Hepatocyte (in vitro differentiated cells): ENCODE results near the gene CYBA. TPM values are rescaled to one million over a fixed set of nuclear protein-coding genes. Genes with fewer than 3 reads are reported as not detected.
A peak's percentile ranks its signal among the peaks of the same experiment; 100 is the strongest.

Source experiments
- DNase-seq: peaks from one replicate; pipeline ENCODE4 v3.0.0-alpha.2; 2016; ENCODE audit warnings: low spot score
- H2AFZ ChIP-seq: fragments of 200-600 bp; sonication (generic); 2 replicates; pipeline ENCODE4 v1.6.0; 2016; ENCODE audit warnings: antibody characterized with exemption, mild to moderate bottlenecking
- H3K27ac ChIP-seq: fragments of 200-600 bp; sonication (generic); 2 replicates; pipeline ENCODE4 v1.5.1; 2016; ENCODE audit warnings: mild to moderate bottlenecking
- H3K27me3 ChIP-seq: fragments of 200-600 bp; sonication (generic); 2 replicates; pipeline ENCODE4 v1.6.1; 2016
- H3K36me3 ChIP-seq: fragments of 200-600 bp; sonication (generic); replicated peaks from 2 replicates; pipeline ENCODE4 v1.5.1; 2016; ENCODE audit warnings: low read depth; ENCODE audit not compliant: insufficient read depth
- H3K4me1 ChIP-seq: fragments of 200-600 bp; sonication (generic); 2 replicates; pipeline ENCODE4 v1.5.1; 2016; ENCODE audit warnings: mild to moderate bottlenecking, moderate library complexity; ENCODE audit not compliant: insufficient read depth
- H3K4me2 ChIP-seq: fragments of 200-600 bp; sonication (generic); 2 replicates; pipeline ENCODE4 v1.6.0; 2016
- H3K4me3 ChIP-seq: fragments of 200-600 bp; sonication (generic); 2 replicates; pipeline ENCODE4 v1.5.1; 2016; ENCODE audit warnings: mild to moderate bottlenecking
- H3K79me2 ChIP-seq: fragments of 200-600 bp; sonication (generic); 2 replicates; pipeline ENCODE4 v1.6.0; 2017; ENCODE audit warnings: mild to moderate bottlenecking
- H3K9me2 ChIP-seq: fragments of 200-600 bp; sonication (generic); replicated peaks from 2 replicates; pipeline ENCODE4 v1.6.0; 2017; ENCODE audit warnings: mild to moderate bottlenecking; ENCODE audit not compliant: insufficient read depth
- H3K9me3 ChIP-seq: fragments of 200-600 bp; sonication (generic); 2 replicates; pipeline ENCODE4 v1.5.1; 2016; ENCODE audit warnings: low read depth, mild to moderate bottlenecking
- H4K20me1 ChIP-seq: fragments of 200-600 bp; sonication (generic); 2 replicates; pipeline ENCODE4 v1.6.0; 2016; ENCODE audit warnings: mild to moderate bottlenecking; ENCODE audit not compliant: insufficient read depth, poor library complexity, severe bottlenecking
- CTCF ChIP-seq: fragments of 200-600 bp; sonication (generic); IDR thresholded peaks from 2 replicates; pipeline ENCODE4 v1.5.1; 2016; ENCODE audit warnings: antibody characterized with exemption, mild to moderate bottlenecking; ENCODE audit not compliant: poor library complexity
- EZH2 ChIP-seq: fragments of 200-600 bp; sonication (generic); IDR thresholded peaks from 2 replicates; pipeline ENCODE4 v1.6.1; 2016; ENCODE audit warnings: antibody characterized with exemption, mild to moderate bottlenecking, borderline replicate concordance
- EZH2phosphoT487 ChIP-seq: fragments of 200-600 bp; sonication (generic); IDR thresholded peaks from one replicate; pipeline ENCODE4 v1.6.1; 2018; ENCODE audit warnings: antibody characterized with exemption, mild to moderate bottlenecking, low read depth, moderate library complexity; ENCODE audit not compliant: unreplicated experiment, severe bottlenecking
- WGBS: methylation state at CpG from one replicate; pipeline ENCODE4 v1.1.6; 2016; ENCODE audit warnings: low lambda C conversion rate; ENCODE audit errors: missing lambda C conversion rate; 5-methylcytosine and 5-hydroxymethylcytosine counted together
- polyA plus RNA-seq: library from polyadenylated mRNA; unstranded; fragments of >200 nt; fragmentation: Nextera tagmentation; extraction: Ambion mirVana; gene quantifications from 2 replicates; pipeline ENCODE4 v1.2.1, GENCODE V29; 2016
- total RNA-seq: library from RNA; depleted of rRNA; stranded (reverse); fragments of >200 nt; gene quantifications from 2 replicates; pipeline ENCODE4 v1.2.3, GENCODE V29; 2014

CYBA gene
- total and polyA plus RNA-seq, 2 experiments from 2014 or later = 196 to 419 TPM

GRCh38 chr16:88635671-88636319 lies 15.1 kb downstream of the CYBA start:
- H3K36me3 ChIP-seq = no peaks in the 10 kb centered on the region
- peaks cover 9% of the 10 kb centered on the region for H3K27me3 ChIP-seq
- no peak overlapping the region for H3K4me3 ChIP-seq
- peaks cover 9% of the 10 kb centered on the region for H3K4me1 ChIP-seq
- no peak overlapping the region for H3K4me2 ChIP-seq
- no peak overlapping the region for H2AFZ ChIP-seq
- TF ChIP-seq EZH2 (no peak), CTCF (no peak), EZH2phosphoT487 (no peak)
- H3K9me3 ChIP-seq = no peaks in the 10 kb centered on the region
- no peak for DNase-seq
- H3K9me2 ChIP-seq = no peaks in the 10 kb centered on the region
- WGBS = 94% methylated on average over 17 of the region's 17 CpGs
- no peak overlapping the region for H3K27ac ChIP-seq
- peaks cover 5% of the 10 kb centered on the region for H4K20me1 ChIP-seq
- H3K79me2 ChIP-seq = no peaks in the 10 kb centered on the region

GRCh38 chr16:88634994-88635670 lies 15.7 kb downstream of the CYBA start:
- Histone ChIP-seq H3K9me3 (no peaks in the 10 kb centered on the region), H3K4me1 (peaks cover 9% of the 10 kb centered on the region), H3K79me2 (no peaks in the 10 kb centered on the region), H3K4me3 (no peak overlapping the region), H3K36me3 (no peaks in the 10 kb centered on the region), H3K27ac (no peak overlapping the region), H3K27me3 (peaks cover 9% of the 10 kb centered on the region), H4K20me1 (peaks cover 5% of the 10 kb centered on the region), H2AFZ (no peak overlapping the region), H3K4me2 (peak overlapping the region; percentile 97), H3K9me2 (no peaks in the 10 kb centered on the region)
- 44% methylated on average over 20 of the region's 28 CpGs for WGBS
- TF ChIP-seq CTCF = no peak
- TF ChIP-seq EZH2phosphoT487 = no peak
- TF ChIP-seq EZH2 = no peak
- no peak for DNase-seq

- H3K27ac ChIP-seq = no peak overlapping the region
- peak; percentile 75 for DNase-seq
- no peaks in the 10 kb centered on the region for H3K79me2 ChIP-seq
- peaks cover 9% of the 10 kb centered on the region for H3K27me3 ChIP-seq
- H3K4me2 ChIP-seq = peak overlapping the region; percentile 97
- H3K36me3 ChIP-seq = no peaks in the 10 kb centered on the region
- peaks cover 9% of the 10 kb centered on the region for H3K4me1 ChIP-seq
- 8% methylated on average over 32 of the region's 82 CpGs for WGBS
- TF ChIP-seq CTCF (no peak), EZH2 (no peak), EZH2phosphoT487 (no peak)
- no peak overlapping the region for H2AFZ ChIP-seq
- no peaks in the 10 kb centered on the region for H3K9me3 ChIP-seq
- no peaks in the 10 kb centered on the region for H3K9me2 ChIP-seq
- H3K4me3 ChIP-seq = no peak overlapping the region
- H4K20me1 ChIP-seq = peaks cover 5% of the 10 kb centered on the region
These were observed 16.5 kb downstream of the CYBA start for GRCh38 chr16:88634141-88634993.
